ENCODE measurements around the gene DUS3L.
"Not testable (repeated sequence)": the region's sequence is repeated elsewhere in the genome, so short reads cannot be mapped to it uniquely, and the experiment has no call there.

Gene DUS3L

DNA sequence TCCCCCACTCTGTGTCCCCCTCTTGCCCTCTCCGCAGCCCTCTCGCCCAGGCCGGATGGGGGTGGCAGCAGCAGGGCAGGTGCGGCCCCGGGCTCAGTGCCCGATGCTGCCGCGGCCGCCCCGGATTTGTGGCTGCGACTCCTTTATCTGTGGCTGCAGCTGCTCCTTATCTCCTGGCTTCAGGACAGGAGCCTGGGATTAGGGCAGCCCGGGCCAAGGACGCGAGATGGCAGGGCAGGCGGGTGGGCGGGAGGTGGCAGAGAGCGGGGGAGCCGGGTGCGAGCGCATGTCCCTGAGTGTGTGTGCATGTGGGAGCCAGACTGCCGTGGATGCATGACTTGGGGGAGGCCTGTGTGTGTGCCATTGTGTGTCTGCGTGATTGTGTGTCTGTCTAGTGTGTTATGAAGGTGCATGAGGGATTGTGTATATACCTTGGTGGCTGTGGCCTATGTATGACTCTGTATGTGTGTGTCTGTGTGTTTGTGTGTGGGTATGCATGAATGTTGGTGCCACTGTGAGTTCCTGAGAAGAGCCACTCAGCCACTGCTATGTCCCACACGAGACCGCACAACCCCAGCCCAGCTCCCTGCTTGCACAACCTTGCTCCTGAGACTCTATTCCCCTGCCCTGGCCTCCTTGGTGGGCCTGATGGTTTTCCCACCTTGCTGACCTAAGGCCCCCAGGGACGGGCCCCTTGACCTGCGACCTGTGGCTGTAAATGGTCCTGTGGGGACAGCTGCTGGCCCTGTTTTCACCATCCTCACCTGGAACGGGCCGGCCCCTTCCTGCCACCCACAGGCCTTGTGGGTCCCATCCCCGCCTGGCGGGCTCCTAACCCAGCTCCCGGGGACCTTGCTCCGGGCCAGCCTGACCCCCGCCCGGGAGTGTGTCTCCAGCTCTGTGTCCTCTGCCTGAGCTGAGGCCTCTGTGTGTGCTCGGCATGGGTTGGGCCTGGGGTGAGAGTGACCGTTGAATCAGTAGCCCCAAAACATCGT is 8.6 kb upstream of the DUS3L start:
- no peak for DNase-seq

- DNase-seq: no peak
These were observed 7.3 kb upstream of the DUS3L start for GRCh38 chr19:5798244-5798643.

- DNase-seq: no peak
These were observed 4.5 kb upstream of the DUS3L start for GRCh38 chr19:5795382-5795919.

DNA sequence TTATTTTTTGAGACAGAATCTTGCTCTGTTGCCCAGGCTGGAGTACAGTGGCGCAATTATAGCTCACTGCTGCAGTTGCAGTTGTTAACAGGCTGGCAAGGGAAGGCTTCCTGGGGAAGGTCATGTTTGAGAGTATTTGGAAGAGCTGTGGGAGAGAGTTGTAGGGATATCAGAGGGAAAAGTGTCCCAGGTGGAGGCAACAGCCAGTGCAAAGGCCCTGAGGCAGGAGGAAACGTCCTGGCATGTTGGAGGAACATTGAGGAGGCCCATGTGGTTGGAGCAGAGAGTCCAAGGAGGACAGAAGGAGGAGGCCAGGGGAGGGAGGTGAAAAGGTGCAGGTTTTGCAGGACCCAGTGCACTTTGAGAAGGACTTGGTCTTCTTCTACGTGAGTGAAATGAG is 2.2 kb upstream of the DUS3L start:
- DNase-seq: no peak

GRCh38 chr19:5792224-5792623 is 1.3 kb upstream of the DUS3L start:
- DNase-seq: no peak

GRCh38 chr19:5789886-5790558 is 941 bp downstream of the DUS3L start:
- DNase-seq: no peak

DNA sequence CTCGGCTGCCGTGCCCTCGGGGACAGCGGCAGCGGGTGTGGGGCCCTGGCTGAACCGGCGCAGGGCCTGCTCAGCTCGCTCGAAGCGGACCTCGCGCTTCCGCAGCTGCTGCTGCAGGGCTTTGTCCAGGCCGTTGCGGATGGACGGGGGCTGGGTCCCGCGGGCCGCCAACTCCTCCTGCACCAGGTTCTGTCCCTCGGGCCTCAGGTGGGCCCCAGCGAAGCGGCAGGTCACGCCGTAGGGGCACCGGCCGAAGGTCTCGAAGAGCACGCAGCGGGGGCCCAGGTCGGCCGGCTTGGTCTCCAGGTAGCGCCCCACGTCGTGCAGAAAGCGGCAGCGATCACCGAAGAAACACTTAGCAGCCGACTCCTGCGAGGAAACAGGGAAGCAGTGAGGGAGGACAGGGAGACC is 1.6 kb downstream of the DUS3L start:
- DNase-seq: no peak

GRCh38 chr19:5788422-5788821 is 2.5 kb downstream of the DUS3L start:
- no peak for DNase-seq

GRCh38 chr19:5787409-5788182 is 3.4 kb downstream of the DUS3L start:
- DNase-seq: no peak

GRCh38 chr19:5786593-5787408 is 4.2 kb downstream of the DUS3L start:
- no peak for DNase-seq

- no peak for DNase-seq
These were observed 5.5 kb downstream of the DUS3L start for GRCh38 chr19:5785423-5785822.

- no peak for DNase-seq
These were observed 6.3 kb downstream of the DUS3L start, which contains the start of gene PRR22 for GRCh38 chr19:5784581-5785147. PRR22 (minus strand) TSS chr19:5784746; CDS start chr19:5784660, 86 bp downstream.

GRCh38 chr19:5782945-5783919 is 7.7 kb downstream of the DUS3L start:
- DNase-seq: no peak

DNA sequence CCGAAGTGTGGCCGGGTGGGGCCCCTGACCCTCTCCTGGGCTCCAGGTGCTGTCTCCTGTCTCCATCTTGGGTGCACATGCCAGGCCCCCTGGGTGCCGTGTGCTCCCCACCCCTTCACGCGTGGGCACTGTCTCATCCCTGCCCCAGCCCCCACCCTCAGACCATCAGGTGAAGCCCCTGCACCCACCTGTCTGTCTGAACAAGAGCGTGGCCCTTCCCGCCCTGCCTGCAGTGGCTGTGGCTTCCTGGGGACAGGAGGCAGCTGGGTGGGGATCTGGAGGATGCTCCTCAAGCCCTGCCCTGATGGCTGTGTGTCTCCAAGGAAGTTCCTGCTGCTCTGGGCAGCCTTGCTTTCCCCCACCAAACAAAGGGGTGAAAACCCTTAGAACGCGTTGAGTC is 8.6 kb downstream of the DUS3L start:
- no peak for DNase-seq

DNA sequence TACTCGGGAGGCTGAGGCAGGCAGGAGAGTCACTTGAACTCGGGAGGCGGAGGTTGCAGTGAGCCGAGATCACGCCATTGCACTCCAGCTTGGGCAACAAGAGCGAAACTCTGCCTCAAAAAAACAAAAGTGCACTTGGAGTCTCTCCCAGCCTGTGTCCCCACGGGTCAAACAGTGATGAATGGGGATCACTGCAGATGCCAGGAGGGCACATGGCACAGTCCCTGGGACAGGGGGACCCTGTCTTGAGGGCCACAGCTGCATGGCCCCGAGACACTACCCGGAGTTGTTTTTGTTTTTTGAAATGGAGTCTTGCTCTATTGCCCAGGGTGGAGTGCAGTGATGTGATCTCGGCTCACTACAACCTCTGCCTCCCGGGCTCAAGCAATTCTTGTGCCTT is 10.0 kb downstream of the DUS3L start:
- DNase-seq: not testable (repeated sequence)

GRCh38 chr19:5778402-5778801 is 12.6 kb downstream of the DUS3L start:
- DNase-seq: no peak

- DNase-seq: peak; percentile 11
These were observed 15.2 kb downstream of the DUS3L start for GRCh38 chr19:5775668-5776309.

DNA sequence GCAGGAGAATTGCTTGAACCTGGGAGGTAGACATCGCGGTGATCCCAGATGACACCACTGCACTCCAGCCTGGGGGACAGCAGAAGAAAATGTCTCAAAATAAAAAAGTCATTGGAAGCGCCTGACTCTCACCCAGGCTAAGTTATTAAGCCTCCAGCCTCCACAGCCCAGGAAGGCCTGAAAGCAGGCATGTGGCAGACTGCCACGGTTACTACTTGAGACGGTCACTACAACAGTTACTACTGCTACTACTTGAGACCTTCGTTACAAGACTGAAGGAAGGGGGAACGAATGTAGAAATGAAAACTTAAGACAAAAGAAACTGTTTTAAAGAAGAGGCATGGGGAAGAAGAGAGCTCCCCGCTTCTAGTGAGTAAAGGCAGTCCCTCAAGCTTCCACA is 16.0 kb downstream of the DUS3L start:
- no peak for DNase-seq

GRCh38 chr19:5773276-5773675 is 17.7 kb downstream of the DUS3L start:
- DNase-seq: no peak

DNA sequence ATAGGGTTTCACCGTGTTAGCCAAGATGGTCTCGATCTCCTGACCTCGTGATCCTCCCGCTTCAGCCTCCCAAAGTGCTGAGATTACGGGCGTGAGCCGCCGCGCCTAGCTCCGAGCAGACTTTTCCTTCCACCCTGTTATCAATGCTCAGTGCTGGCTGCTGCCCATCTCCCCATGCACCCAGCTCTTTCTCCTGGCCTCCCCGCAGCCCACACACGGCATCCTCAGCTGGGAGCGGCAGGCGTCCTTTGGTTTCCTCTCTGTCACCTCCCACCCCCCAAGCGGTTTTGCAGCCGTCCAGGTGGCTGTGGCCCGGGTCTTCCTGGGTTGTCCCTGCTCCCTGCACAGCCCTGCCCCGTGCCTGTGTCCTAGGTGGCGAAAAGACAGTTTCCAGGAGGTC is 18.5 kb downstream of the DUS3L start:
- no peak for DNase-seq
